ENCODE data around the gene CAMTA1. TPM values are rescaled to one million over a fixed set of nuclear protein-coding genes. Genes with fewer than 3 reads are reported as not detected.

CAMTA1 gene
- total RNA-seq, 6 experiments from 2014 or later, result 78.1 to 96.6 (median 86.1) TPM

GRCh38 chr1:7505771-7506453 is 720.7 kb downstream of the CAMTA1 start:
- no peak for DNase-seq
- H3K4me1 Mint-ChIP-seq (ENCODE audit: low read depth), result no peaks in the 10 kb centered on the region
- no peak overlapping the region for H3K4me3 Mint-ChIP-seq
- H3K27me3 Mint-ChIP-seq (ENCODE audit: insufficient read depth), result no peaks in the 10 kb centered on the region; the same call in none of the 2 replicates
- no peaks in the 10 kb centered on the region for H3K36me3 Mint-ChIP-seq (ENCODE audit: low read depth)
- TF ChIP-seq CTCF (IDR thresholded peaks at IDR 0.05), result no peak
- H3K27ac Mint-ChIP-seq, result no peak overlapping the region
- no peaks in the 10 kb centered on the region for H3K9me3 Mint-ChIP-seq

- H3K9me3 Mint-ChIP-seq, result no peaks in the 10 kb centered on the region
- H3K27ac Mint-ChIP-seq, result no peak overlapping the region
- no peaks in the 10 kb centered on the region for H3K36me3 Mint-ChIP-seq (ENCODE audit: low read depth)
- no peak for TF ChIP-seq CTCF (IDR thresholded peaks at IDR 0.05)
- H3K4me3 Mint-ChIP-seq, result no peak overlapping the region
- no peaks in the 10 kb centered on the region; the same call in none of the 2 replicates for H3K27me3 Mint-ChIP-seq (ENCODE audit: insufficient read depth)
- H3K4me1 Mint-ChIP-seq (ENCODE audit: low read depth), result no peaks in the 10 kb centered on the region
- no peak for DNase-seq
Measured at GRCh38 chr1:7506454-7507284, 721.4 kb downstream of the CAMTA1 start.

DNA sequence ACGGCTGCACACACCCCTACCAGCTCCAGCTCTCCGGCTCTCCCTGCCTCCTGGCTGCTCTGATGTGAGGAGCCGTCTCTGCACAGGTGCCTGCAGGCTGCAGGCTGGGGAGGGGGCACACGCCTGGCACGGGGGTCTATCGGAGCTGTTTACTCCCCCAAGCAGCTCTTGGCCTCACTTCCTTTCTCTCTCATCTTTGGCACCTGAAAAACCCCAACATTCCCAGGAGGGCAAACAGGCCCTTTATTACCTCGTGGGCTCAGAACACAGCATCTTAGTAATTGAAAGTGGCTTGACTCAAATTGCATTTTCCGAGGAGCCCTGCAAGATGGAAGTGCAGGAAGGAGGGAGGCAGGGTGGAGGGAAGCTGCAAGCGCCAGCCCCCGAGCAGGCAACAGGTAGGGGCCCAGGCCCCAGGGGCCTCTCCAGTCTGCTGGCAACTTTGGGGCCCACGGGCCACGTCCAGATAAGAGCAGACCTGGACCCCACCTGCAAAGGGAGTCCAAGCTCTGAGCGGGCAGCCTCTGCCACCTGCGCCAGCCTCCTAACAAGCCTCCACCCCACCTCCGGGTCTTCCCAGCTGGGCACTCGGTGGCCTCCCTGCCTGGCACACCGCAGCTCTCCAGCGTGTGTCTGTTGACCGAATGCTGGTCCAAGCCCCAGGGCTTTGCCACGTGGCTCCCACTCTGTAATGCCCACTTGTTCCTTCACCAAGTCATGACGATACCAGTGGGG is 722.2 kb downstream of the CAMTA1 start:
- no peak for DNase-seq
- Mint-ChIP-seq H3K9me3 (no peaks in the 10 kb centered on the region), H3K27ac (no peak overlapping the region), H3K4me3 (no peak overlapping the region), H3K27me3 (ENCODE audit: insufficient read depth) (no peaks in the 10 kb centered on the region; the same call in none of the 2 replicates), H3K4me1 (ENCODE audit: low read depth) (no peaks in the 10 kb centered on the region), H3K36me3 (ENCODE audit: low read depth) (no peaks in the 10 kb centered on the region)
- TF ChIP-seq CTCF (IDR thresholded peaks at IDR 0.05), result no peak

- no peak overlapping the region for H3K27ac Mint-ChIP-seq
- no peak for TF ChIP-seq CTCF (IDR thresholded peaks at IDR 0.05)
Measured at GRCh38 chr1:7508052-7508933, 723.0 kb downstream of the CAMTA1 start.

More at GRCh38 chr1:7508052-7508933, 723.0 kb downstream of the CAMTA1 start:
- Mint-ChIP-seq H3K9me3 (no peaks in the 10 kb centered on the region), H3K27me3 (ENCODE audit: insufficient read depth) (no peaks in the 10 kb centered on the region; the same call in none of the 2 replicates), H3K4me1 (ENCODE audit: low read depth) (peaks cover 7% of the 10 kb centered on the region; the same call in 1 of the 2 replicates), H3K4me3 (no peak overlapping the region), H3K36me3 (ENCODE audit: low read depth) (no peaks in the 10 kb centered on the region)
- DNase-seq, result no peak
